Epithelial cell of proximal tubule (primary cell): Measurements from ENCODE around the gene PDIK1L. TPM values are rescaled to one million over a fixed set of nuclear protein-coding genes. Genes with fewer than 3 reads are reported as not detected.

Experiments
- DNase-seq: peaks from one replicate; pipeline ENCODE4 v3.0.0-alpha.2; 2011; ENCODE audit warnings: low read depth
- H3K4me3 ChIP-seq: 2 replicates; pipeline ENCODE4 v1.5.1; 2011; ENCODE audit warnings: low read depth, mild to moderate bottlenecking, low read length
- total RNA-seq: library from RNA; depleted of rRNA; stranded (reverse); fragments of >200 nt; gene quantifications from 2 replicates; pipeline ENCODE4 v1.2.3, GENCODE V29; 2015
- TF ChIP-seq, protein P1 (sequence below): conservative IDR thresholded peaks from 2 replicates; pipeline ENCODE4 v1.5.1; 2012; ENCODE audit warnings: low read depth, mild to moderate bottlenecking, low read length

PDIK1L gene
- total RNA-seq, 1 donor from 2014 or later, result 12.3 TPM

DNA sequence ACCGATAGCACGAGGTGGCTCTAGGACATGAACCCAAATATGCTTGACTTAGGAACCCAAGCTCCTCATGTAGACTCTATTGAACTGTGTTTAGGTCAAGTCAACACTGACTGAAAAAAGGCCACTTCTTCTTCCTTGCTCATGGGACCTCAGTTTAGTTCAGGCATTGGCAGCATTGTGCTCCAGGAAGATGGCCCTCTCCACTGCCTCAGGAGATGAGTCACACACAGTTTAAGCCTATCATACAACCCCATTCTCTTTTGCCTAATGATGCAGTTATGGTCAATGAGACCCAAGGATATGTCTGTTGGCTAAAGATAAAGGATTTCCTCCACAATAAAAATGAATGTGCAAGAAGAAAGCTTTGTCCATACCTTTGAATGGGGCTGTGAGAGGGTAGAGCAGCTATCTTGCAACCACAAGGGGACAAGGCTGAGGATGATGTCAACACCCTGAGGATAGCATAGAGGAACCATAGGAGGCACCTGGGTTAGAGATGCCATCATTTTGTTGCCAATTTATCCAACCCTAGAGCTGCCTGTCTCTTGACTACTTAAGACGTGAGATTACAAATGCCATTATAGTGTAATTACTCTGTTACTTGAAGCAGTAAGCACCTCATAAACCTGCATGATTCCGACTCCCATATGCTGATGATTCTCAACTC, 41.2 kb upstream of the PDIK1L start:
- no peak for DNase-seq
- TF ChIP-seq, protein P1, sequence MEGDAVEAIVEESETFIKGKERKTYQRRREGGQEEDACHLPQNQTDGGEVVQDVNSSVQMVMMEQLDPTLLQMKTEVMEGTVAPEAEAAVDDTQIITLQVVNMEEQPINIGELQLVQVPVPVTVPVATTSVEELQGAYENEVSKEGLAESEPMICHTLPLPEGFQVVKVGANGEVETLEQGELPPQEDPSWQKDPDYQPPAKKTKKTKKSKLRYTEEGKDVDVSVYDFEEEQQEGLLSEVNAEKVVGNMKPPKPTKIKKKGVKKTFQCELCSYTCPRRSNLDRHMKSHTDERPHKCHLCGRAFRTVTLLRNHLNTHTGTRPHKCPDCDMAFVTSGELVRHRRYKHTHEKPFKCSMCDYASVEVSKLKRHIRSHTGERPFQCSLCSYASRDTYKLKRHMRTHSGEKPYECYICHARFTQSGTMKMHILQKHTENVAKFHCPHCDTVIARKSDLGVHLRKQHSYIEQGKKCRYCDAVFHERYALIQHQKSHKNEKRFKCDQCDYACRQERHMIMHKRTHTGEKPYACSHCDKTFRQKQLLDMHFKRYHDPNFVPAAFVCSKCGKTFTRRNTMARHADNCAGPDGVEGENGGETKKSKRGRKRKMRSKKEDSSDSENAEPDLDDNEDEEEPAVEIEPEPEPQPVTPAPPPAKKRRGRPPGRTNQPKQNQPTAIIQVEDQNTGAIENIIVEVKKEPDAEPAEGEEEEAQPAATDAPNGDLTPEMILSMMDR, result no peak
- H3K4me3 ChIP-seq, result no peak overlapping the region

DNA sequence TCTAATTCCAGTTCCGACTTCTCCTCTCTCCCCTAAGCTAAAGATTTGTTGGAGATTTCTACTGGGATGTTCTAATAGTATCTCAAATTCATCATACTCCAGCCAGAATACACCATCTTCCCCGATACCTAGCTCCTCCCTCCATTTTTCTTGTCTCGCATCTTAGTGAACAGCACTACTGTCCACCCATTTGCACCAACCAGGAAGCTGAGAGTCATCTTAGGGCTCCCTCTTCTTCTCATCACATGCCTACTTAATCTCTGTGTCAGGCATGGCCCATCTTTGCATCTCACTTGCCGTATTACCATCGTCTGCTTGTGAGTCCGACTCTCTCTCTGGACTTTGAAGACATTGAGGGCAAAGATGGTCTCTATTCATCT, 40.7 kb upstream of the PDIK1L start:
- TF ChIP-seq, protein P1, result no peak
- H3K4me3 ChIP-seq, result no peak overlapping the region
- DNase-seq, result no peak

DNA sequence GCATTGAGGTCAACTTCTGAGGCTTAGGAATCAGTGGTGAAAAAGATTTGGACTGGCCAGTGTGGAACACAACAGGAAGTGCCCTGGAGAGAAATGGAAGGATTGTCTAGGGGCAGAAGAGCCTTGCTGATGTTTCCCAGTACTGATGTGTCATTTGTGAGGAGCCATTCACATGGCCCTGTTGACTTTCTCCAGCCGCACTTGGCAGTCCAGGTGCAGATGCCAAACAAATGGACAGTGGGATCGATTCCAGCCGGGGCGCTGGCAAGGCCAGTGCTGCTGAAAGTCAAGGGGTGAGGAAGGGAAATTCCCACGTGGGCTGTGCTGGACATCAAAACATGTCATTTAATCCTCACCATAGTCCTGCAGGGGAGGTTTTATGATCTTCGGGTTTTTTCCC, 39.3 kb upstream of the PDIK1L start:
- no peak for DNase-seq
- no peak overlapping the region for H3K4me3 ChIP-seq
- TF ChIP-seq, protein P1, result no peak

DNA sequence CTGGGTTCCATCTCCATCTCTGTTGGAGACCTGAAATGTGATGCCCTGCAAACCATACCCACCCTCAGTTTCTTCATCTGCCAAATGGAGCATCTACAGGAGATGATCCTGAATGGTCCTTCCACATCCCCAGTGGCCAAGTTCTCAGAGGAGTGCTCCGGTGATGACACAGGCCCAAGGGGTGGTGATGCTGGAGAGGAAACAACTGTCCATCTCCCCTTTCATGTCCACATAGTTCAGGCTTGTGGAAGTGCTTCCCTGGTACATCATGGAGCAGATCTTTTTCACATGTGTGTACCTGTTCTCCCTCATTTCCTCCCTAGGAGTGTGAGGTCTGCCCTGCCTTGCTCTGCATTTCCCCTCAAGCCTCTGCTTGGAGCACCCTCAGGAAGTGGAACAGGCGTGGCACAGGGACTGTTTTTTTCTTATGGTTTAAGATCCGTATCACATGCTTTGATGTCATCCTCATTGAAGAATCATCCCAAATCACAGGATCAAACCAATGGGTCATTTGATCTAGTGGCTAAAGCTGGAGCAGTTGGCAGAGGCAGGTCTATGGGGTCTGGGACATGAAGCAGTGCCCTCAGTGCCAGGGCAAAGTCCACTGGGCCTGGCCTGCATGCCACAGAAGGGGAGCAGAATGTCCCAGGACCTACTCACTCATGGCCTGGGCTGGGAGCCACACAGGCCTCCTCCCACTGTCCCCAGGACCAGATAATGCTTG, 36.0 kb upstream of the PDIK1L start:
- DNase-seq, result no peak
- no peak overlapping the region for H3K4me3 ChIP-seq
- TF ChIP-seq, protein P1, result no peak

- H3K4me3 ChIP-seq, result no peak overlapping the region
- TF ChIP-seq, protein P1, result no peak
- no peak for DNase-seq
These were observed 34.1 kb upstream of the PDIK1L start for GRCh38 chr1:26077524-26077923.

GRCh38 chr1:26078286-26079177, 33.1 kb upstream of the PDIK1L start:
- DNase-seq, result no peak
- no peak overlapping the region for H3K4me3 ChIP-seq
- TF ChIP-seq, protein P1, result no peak
